Activated T-cell treated with anti-CD3 and anti-CD28 coated beads, Interleukin-2, amount 50 U/mL, for 1 hour (primary cell): ENCODE results near the gene FOS.
A peak's percentile ranks its signal among the peaks of the same experiment; 100 is the strongest.
"Not testable (repeated sequence)": the region's sequence is repeated elsewhere in the genome, so short reads cannot be mapped to it uniquely, and the experiment has no call there.

Experiments used
- DNase-seq: peaks from one replicate; pipeline ENCODE4 v3.0.0-alpha.2; 2020

Gene FOS

DNA sequence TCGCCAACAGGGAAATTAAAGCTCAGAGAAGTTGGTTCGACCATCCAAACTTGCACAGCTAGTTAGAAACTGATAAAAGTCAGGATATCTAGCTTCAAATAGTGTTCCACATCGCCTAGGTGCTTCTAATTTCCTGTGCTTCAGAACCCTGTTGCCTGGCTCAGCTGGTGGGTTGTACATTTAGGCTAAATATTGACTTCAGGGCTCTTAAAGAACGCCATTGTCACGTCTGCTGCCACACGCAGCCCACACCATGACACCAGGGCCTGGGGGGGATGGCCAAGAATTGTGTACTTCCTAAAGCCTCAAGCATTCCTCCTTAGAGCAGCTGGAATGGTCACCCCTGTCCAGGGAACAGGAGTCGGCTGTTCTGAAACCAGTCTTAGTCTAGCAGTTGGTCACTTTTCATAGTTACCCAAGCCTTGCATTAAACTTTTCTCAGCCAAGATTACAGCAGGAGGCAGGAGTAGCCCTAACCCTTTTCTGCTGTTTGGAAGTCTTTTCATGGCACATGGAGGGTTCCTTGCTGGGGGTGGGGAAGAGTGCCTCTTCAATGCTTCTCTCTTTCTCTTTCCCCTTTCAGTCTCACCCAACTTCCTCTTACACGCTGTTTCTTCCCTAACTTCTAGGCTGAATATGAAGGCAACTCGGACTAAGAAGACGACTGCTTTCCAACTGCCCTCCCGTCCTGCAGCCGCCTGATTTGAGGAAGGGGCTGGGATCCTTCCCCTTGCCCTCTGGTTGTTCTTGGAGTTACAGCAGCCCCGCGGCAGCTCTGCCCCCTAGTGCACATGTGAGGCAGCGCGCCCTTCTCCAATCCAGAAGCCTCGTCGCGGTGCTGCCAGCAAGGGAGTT lies 17.1 kb downstream of the FOS start:
- peak; percentile 84 for DNase-seq

DNA sequence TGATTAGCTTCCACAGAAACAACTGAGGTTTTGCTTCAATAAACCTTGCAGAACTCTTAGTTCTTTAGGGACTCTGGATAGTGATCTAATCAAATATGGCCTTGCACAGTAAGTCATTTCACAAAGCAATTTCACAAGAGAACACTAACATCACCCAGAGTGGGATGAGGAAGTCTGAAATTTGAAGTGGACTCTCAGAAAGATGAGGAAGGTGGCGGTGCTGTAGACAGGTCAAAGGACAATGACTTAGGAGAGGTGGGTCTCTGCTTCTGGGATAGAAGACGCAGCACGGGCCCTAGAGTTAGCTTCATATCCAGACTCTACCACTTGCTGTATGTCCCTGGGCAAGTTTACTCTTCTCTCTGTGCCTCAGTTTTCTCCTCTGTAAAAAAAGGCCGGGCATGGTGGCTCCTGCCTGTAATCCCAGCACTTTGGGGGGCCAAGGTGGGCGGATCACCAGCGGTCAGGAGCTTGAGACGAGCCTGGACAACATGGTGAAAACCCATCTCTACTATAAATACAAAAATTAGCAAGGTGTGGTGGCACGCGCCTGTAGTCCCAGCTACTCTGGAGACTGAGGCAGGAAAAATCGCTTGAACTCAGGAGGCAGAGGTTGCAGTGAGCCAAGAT lies 18.9 kb downstream of the FOS start:
- no peak for DNase-seq

DNA sequence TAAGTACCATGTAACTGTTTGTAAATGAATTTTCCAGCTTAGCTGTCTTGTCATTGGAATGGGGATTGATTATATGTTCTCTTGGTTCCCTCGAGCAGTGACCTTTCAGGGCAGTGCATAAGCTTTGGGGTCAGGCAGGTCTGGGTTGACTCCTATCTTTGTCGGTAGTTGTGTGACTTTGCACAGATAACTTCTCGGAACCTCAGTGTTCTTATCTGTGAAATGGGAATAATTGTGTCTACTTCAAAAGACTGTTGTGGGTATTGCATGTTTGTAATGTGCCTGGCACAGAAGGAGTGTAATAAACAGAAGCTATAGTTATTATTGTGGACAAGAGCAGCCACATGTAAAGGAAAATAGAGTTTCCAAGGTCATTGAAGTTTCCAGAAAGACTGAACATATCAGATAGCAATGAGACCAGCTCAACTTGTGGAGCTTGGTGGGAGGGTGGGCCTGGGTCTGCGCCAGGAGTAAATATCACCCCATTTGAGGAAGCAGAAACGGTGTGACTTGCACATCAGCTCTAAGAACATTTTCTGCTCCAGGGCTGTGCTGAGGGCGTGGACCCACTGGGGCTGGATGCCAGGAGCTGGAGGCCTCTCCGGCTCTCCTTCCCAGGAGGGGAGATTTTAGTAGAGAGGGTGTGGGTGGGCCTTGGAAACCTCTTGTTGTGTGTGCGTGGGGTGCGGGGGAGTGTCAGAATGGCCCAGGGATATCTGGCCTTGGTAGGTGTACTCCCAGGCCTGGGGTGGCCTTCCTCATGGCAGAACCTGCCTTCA lies 19.7 kb downstream of the FOS start:
- no peak for DNase-seq

DNA sequence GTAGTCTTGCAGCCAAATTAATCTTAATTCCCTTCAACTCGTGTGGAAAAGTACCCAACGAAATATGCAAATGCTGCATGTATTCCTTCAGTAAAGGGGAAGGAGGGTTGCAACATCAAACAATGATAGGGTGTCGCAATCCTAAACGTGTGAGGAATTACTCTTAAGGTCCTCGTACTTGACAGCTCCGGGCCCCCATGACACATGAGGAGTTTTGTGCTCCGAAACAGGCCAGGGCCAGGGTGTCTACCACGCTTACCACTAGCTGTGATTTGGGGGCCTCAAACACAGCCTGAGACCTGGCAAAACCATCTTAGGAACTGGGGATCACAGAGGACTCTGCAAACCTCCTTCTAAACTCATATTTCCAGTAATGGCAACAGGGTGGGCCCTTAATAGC lies 20.4 kb downstream of the FOS start:
- no peak for DNase-seq

DNA sequence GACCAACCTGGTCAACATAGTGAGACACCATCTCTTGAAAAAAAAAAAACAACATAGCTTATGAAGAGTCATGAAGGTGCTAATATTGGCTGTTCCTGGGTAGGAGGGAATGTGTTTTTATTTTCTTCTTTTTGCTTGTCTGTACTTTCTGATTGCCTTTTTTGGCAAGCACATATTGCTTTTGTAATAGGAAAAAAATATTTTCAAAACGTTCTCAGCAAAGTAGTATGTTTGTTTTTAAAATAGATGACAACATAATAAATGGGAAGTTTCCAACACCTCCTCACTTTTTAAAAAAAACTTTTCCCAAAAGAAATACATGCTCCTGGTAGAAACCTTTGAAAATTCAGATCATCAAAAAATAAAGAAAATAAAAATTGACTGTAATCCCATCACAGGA lies 20.9 kb downstream of the FOS start:
- no peak for DNase-seq

DNA sequence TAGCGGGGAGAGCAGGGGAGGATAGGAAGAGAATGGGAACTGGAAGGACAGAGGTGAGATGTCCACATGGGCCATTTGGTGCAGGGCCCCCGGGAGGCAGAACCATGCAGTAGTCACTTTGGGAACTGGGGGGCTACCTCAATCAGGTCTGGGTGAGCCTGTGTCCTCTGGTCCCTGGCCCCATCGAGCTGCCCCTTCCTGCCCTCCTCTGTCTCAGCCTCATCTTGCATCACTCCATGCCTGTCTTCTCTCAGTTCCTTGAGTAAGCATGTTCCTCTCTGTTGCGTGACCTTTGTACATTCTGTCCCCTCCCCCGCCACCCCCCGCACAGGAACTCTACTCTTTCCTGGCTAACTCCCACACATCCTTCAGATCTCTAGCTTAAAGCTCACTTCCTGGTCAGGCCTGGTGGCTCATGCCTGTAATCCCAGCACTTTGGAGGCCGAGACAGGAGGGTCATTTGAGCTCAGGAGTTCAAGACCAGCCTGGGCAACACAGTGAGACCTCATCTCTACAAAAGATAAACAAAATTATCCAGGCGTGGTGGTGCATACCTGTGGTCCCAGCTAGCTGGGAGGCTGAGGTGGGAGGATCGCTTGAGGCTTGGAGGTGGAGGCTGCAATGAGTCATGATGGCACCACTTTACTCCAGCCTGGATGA lies 23.2 kb downstream of the FOS start:
- no peak for DNase-seq

DNA sequence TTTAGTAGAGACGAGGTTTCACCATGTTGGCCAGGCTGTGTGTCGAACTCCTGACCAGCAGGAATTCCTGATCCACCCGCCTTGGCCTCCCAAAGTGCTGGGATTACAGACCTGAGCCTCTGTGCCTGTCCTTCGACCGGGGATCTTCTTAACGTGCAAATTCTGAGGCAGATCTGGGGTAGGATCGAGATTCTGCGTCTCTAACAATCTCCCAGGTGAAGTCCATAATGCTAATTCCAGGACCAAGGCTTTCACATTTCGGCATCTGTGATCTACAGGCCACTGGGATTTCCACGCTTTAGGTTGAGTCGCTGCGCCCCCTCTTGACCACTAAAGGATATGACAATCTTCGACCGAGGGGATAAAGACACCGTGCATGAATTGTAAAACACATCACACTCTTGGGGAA lies 24.8 kb downstream of the FOS start:
- peak; percentile 65 for DNase-seq

DNA sequence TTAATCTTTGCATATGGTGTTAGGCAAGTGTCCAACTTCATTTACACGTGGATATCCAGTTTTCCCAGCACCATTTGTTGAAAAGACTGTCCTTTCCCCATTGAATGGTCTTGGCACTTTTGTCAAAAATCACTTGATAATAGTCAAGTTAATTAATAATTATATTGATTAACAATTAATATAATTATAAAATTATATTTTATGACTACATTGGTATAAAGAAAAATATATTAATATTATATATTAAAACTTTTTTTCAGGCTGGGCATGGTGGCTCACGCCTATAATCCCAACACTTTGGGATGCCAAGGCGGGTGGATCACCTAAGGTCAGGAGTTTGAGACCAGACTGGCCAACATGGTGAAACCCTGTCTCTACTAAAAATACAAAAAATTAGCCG lies 27.8 kb downstream of the FOS start:
- not testable (repeated sequence) for DNase-seq

DNA sequence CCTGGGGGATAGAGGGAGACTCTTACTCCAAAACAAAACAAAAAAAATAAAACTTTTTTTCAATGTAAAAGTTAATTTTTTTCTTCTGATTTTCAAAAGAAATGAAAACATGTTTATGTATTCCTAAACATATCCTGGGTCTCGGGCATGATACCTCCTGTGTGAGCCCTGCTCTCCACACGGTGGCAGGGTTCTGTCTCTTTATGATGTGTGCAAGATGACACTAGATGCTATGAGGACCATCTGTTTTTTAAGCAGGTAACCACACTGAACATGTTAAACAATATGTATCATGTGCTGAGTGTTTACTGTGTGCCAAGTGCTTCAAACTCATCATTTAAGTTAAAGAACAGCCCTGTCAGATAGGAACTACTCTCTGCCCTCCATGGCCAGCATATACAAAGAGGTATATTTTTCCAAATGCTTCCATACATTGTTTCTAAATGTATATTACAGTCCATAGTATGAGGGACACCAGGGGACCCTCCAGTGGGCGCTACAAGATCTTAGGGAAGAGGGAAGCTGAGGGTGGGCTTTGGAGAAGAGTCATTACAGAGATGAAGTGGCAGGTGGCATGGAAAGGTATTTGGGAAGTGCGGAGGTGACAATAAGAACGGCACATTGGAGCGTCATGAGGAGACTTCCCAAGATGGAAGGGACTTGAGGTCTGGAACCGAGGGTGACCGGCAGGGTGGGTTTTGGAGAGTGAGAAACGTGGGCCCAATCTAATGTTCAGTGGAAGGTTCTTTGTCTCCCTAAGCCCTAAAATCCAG lies 28.5 kb downstream of the FOS start:
- no peak for DNase-seq

DNA sequence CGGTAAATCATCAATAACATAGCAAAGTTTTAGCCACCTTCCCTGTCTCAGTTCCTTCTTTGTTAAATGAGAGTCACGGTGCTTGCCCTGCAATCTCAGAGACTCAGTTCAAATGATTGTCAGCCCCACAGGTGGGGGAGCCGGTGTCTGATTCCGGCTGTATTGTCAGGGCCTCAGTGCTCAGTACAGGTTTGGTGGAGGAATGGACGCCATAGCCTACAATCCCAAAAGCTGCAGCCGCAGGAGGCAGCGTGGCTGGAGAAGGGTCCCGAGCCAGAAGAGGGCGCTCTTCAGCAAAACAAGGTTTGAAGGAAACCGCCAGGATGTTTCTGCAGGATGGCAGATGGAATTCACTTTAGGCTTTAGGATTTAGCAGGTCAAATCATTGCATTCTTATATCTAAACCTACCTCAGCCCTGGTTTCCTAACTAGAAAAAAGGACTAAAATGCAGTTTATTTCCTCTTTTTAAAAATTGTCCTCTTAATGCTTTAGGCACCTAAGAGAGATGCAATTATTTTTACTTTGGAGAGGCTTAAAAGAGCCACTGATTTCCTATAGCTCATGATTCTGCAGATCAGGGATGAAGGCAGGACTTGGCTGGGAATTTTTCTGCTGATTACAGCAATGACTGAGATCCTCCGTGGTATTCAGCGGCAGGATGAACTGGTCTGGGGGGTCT lies 29.2 kb downstream of the FOS start:
- peak; percentile 70 for DNase-seq

DNA sequence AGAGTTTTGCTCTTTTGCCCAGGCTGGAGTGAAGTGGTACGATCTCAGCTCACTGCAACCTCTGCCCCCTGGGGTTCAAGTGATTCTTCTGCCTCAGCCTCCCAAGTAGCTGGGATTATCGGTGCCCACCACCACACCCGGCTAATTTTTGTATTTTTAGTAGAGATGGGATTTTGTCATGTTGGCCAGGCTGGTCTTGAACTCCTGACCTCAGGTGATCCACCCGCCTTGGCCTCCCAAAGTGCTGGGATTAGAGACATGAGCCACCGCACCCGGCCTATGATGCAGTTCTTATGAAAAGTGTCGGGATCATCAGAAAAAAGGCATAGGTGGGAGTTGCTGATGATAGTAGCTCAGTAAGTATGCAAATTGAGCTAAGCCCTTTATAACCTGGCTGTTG lies 30.4 kb downstream of the FOS start:
- DNase-seq, result not testable (repeated sequence)

DNA sequence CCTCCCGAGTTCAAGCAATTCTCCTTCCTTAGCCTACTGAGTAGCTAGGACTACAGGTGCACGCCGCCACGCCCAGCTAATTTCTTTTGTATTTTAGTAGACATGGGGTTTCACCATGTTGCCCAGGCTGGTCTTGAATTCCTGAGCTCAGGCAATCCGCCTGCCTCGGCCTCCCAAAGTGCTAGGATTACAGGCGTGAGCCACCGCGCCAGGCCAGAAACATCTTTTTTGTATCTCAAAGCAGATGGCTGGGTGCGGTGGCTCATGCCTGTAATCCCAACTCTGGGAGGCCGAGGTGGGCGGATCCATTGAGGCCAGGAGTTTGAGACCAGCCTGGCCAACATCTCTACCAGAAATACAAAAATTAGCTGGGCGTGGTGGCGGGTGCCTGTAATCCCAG lies 30.9 kb downstream of the FOS start:
- DNase-seq, result not testable (repeated sequence)

DNA sequence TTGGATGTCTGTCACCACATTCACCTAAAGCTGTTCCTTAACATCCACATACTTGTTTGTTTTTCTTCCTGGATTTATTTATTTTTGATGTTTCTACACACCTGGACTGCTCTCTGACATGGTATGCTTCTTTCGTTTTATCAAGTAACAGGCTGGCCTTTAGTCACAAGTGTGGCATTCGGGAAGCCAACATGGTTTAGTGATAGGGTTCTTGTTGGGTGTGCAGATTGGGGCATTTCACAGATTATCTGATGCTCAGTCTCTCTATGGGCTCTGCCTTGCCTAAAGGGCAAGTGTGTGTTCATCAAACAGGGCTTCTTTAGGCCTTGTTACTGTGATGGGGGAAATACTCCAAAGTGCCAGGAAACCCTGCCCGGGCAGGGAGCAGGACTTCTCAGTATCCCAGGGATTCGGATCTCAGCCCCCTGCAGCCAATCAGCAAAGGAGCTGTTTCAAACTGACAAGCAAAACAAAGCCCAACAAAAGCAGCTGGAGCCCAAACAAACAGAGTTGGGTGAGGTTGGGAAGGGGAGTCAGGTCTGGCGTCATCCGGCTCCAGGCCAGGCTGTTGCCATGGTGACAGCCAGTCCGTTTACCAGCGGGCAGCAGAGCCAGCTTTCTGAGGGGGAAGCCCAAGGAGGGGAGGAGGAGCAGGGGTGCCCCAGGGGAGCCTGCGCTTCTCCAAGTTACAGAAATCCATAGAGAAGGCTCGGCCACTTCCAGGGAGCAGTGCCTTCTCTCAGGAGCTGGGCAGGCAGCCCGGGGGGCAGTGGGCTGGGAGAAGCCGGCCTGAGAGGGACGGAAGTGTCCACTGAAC lies 31.9 kb downstream of the FOS start:
- DNase-seq, result no peak

DNA sequence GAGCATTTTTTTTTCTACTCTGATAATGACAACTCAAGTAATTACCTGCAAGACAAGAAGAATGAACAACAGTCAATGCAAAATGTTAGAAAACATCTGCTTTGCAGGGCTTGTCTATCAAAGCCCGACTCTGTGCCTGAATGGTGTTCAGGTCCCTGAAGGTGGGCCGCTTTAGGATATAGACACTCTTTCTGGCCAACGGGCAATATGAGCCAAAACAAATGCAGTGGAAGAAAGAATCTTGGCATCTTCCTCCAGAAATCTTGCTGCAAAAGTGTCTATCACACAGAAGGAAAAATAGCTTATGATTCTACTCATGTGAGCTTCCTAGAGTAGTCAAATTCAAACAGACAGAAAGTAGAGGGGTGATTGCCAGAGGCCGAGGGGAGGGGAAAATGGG lies 32.7 kb downstream of the FOS start:
- no peak for DNase-seq

DNA sequence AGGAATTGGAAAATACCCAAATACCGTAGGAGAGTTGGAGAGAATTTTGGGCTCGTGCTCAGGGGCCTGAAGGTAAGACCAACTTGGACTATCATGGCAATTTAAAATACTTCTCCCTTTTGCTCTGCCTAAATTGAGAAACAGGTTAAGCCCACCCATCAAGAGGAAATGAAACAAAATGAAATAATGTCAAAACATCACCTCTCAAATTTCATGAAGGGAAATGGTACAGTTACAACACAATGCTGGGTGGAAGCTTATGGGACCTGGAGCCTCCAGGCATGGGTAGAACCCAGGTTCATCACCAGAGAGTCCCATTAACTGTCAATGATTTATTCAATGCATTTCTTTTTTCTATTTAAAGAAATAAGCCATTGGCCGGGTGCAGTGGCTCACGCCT lies 33.7 kb downstream of the FOS start:
- no peak for DNase-seq

DNA sequence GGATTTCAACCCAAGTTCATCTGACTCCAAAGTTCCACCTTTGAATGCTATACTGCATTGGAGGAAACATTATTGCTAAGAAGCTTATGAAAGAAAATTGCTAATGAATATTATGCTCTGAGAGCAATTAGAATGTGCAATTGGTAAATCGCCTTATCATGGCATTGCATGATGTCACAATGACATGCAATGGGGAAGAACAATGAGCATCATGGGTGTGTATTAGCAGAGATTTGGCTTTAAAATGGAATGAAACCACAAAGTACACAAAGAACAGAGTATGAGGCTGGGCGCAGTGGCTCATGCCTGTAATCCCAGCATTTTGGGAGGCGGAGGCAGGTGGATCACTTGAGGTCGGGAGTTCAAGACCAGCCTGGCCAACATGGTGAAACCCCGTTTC lies 34.7 kb downstream of the FOS start:
- DNase-seq, result no peak

DNA sequence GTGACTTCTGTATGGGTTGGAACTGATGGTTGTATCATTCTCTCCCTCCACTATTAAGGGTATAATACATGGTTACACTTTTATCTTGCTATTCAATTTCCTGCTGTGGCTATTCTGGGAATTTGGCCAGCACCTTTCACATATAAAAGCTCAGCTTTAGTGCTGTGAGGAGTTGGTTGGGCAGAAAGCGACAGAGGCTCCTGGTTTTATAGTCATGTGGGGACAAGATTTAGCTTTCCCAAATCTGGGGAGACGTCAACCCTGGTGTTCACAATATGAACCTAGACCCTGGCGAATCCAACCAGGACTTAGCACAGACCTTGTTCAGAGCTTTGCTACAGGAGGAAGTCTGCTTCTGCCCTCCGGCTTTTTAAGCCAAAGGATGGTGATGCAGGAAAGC lies 36.5 kb downstream of the FOS start:
- no peak for DNase-seq

DNA sequence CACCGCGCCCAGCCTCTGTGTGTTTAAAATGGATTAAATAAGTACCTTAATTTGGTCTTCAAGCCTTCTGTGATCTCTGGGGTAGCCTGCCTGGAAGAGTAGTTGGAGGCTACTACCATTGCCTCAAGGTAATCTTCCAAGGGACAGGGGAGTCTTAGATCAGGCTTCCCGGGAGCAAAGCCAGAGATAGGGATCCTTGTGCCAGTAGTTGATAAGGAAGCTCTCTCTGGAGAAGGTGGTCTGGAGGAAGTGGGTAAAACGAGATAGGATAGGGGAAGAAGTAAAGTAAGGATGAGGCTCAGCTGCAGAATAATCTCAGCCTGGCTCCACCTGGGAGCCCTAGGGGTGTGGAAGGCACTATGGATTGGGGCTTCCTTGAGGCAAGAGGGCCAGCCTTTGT lies 38.5 kb downstream of the FOS start:
- DNase-seq, result no peak

DNA sequence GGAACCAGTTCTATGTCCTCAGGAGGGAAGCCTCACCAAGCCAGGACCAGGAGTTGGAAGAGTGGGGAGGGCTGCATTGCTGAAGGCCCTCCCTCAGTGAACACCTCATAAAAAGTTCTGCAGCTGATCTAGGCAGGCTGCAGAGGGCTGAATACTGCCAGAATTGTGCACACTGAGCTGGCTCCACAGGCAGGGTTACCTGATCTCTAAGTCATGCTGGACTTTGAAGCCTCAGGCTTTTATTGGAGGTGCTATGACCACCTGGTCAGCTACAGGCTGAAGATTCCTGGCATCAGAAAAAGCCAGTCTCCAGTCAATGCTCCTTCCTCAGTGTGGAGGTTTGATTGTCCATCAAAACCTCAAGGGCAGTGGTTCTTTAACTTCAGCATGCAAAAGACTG lies 39.7 kb downstream of the FOS start:
- DNase-seq, result no peak

DNA sequence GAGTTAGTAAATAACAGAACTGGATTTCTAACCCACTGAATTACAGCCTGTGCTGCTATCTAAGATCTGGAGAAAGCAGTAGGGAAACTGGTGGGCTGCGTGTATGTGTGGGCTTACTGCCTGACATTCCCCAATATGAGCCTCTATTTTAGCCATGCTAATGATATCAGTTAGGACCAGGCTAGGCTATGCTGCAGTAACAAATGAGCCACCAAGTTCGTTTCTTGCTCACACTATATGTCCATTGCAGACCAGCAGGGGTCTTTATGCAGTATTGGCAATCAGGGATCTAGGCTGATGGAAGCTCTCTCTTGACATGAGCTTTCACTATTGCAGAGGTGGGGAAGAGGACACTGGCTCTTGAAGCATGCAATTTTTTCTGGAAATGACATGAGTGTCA lies 40.4 kb downstream of the FOS start:
- no peak for DNase-seq

DNA sequence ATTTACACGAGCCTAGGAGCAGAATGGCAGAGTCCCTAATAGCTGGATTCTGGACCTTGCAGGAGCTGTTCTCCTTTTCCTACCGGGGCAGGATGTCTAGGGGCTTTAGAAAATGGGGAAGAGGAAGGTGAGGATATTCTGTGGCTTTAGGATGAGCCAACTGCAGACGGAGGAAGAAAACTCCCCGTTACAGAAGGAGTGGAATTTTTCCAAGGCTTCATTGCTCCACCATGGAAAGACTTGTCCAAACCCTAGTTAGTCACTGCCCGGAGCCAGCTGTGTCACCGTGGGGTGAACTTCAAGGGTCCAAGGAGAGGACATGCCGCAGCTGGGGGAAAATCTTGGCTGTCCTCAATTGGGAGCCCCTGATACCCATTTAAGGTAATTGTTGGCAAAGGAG lies 41.6 kb downstream of the FOS start:
- no peak for DNase-seq
